GM12873 (cell line): ENCODE measurements around the gene LAPTM4A.

ENCODE experiments used
- CTCF ChIP-seq: IDR thresholded peaks from 2 replicates; pipeline ENCODE4 v1.5.1; 2012; ENCODE audit warnings: low read depth, mild to moderate bottlenecking, moderate library complexity, low read length, control low read depth; ENCODE audit not compliant: insufficient read depth; ENCODE audit errors: missing control alignments

LAPTM4A gene

GRCh38 chr2:20030224-20030623 is 21.2 kb downstream of the LAPTM4A start:
- TF ChIP-seq CTCF = no peak

- TF ChIP-seq CTCF = no peak
Measured at GRCh38 chr2:20027705-20028434, 23.6 kb downstream of the LAPTM4A start.

- TF ChIP-seq CTCF = no peak
Measured at GRCh38 chr2:20027260-20027677, 24.2 kb downstream of the LAPTM4A start.

- TF ChIP-seq CTCF = no peak
Measured at GRCh38 chr2:20025065-20025786, 26.2 kb downstream of the LAPTM4A start.

- no peak for TF ChIP-seq CTCF
Measured at GRCh38 chr2:20023688-20024087, 27.7 kb downstream of the LAPTM4A start.

GRCh38 chr2:20021405-20022009 is 29.9 kb downstream of the LAPTM4A start:
- no peak for TF ChIP-seq CTCF

GRCh38 chr2:20019747-20020146 is 31.7 kb downstream of the LAPTM4A start:
- no peak for TF ChIP-seq CTCF
